SK-N-SH treated with all-trans-retinoic acid at 6 μM for 48 hours (cell line): ENCODE results near the gene MTA3.

Experiments
- ATAC-seq: fragments of 200-7000 bp; cut with Tn5 transposase; 3 replicates; pipeline ENCODE4 v1.9.1; 2020; ENCODE audit warnings: mild to moderate bottlenecking, moderate library complexity
- ARNTL ChIP-seq: fragments of 450-650 bp; formaldehyde crosslinking; IDR thresholded peaks from 2 replicates; pipeline ENCODE4 v1.5.0; 2020; ENCODE audit warnings: low read depth, mild to moderate bottlenecking, moderate library complexity, borderline replicate concordance
- BACH2 ChIP-seq: fragments of 250-450 bp; sonication (Bioruptor Pico); IDR thresholded peaks from 2 replicates; pipeline ENCODE4 v1.9.0; 2021; ENCODE audit warnings: mild to moderate bottlenecking, borderline replicate concordance
- CREB5 ChIP-seq: fragments of 250-450 bp; sonication (Bioruptor Pico); IDR thresholded peaks from 2 replicates; pipeline ENCODE4 v1.5.1; 2020; ENCODE audit warnings: low read depth, mild to moderate bottlenecking, moderate library complexity
- CSDC2 ChIP-seq: fragments of 250-450 bp; sonication (Bioruptor Pico); IDR thresholded peaks from 2 replicates; pipeline ENCODE4 v1.5.0; 2020; ENCODE audit warnings: mild to moderate bottlenecking, moderate library complexity
- CSRNP3 ChIP-seq: fragments of 250-450 bp; sonication (Bioruptor Pico); IDR thresholded peaks from 2 replicates; pipeline ENCODE4 v1.5.1; 2021; ENCODE audit warnings: mild to moderate bottlenecking, moderate library complexity
- ESRRG ChIP-seq: fragments of 250-450 bp; sonication (Bioruptor Pico); IDR thresholded peaks from 2 replicates; pipeline ENCODE4 v1.6.1; 2021; ENCODE audit warnings: mild to moderate bottlenecking
- GLIS3 ChIP-seq: fragments of 250-450 bp; sonication (Bioruptor Pico); IDR thresholded peaks from 2 replicates; pipeline ENCODE4 v1.5.0; 2020; ENCODE audit warnings: mild to moderate bottlenecking, moderate library complexity
- ISL1 ChIP-seq: fragments of 250-450 bp; sonication (Bioruptor Pico); IDR thresholded peaks from 2 replicates; pipeline ENCODE4 v2.1.2; 2022; ENCODE audit warnings: mild to moderate bottlenecking, moderate library complexity
- OSR1 ChIP-seq: fragments of 250-450 bp; sonication (Bioruptor Pico); IDR thresholded peaks from 2 replicates; pipeline ENCODE4 v1.8.0; 2022; ENCODE audit warnings: moderate library complexity, mild to moderate bottlenecking, inconsistent platforms
- POU6F1 ChIP-seq: fragments of 250-450 bp; sonication (Bioruptor Pico); IDR thresholded peaks from 2 replicates; pipeline ENCODE4 v1.8.0; 2021; ENCODE audit warnings: low read depth, mild to moderate bottlenecking, moderate library complexity, borderline replicate concordance
- PPARA ChIP-seq: fragments of 250-450 bp; sonication (Bioruptor Pico); IDR thresholded peaks from 2 replicates; pipeline ENCODE4 v1.5.0; 2020; ENCODE audit warnings: mild to moderate bottlenecking, borderline replicate concordance
- SNAI2 ChIP-seq: fragments of 250-450 bp; sonication (Bioruptor Pico); IDR thresholded peaks from 2 replicates; pipeline ENCODE4 v1.5.0; 2020; ENCODE audit warnings: mild to moderate bottlenecking, moderate library complexity
- TCF4 ChIP-seq: fragments of 250-450 bp; sonication (Bioruptor Pico); IDR thresholded peaks from 2 replicates; pipeline ENCODE4 v1.8.0; 2021; ENCODE audit warnings: mild to moderate bottlenecking, moderate library complexity, borderline replicate concordance
- TSHZ2 ChIP-seq: fragments of 250-450 bp; sonication (Bioruptor Pico); IDR thresholded peaks from 2 replicates; pipeline ENCODE4 v1.5.0; 2020; ENCODE audit warnings: mild to moderate bottlenecking, moderate library complexity
- ZC3H10 ChIP-seq: fragments of 250-450 bp; sonication (Bioruptor Pico); IDR thresholded peaks from 2 replicates; pipeline ENCODE4 v1.5.1; 2021; ENCODE audit warnings: mild to moderate bottlenecking, moderate library complexity
- ZFP3 ChIP-seq: fragments of 250-450 bp; sonication (Bioruptor Pico); IDR thresholded peaks from 2 replicates; pipeline ENCODE4 v1.5.0; 2020; ENCODE audit warnings: mild to moderate bottlenecking, moderate library complexity
- ZFP30 ChIP-seq: fragments of 450-650 bp; formaldehyde crosslinking; IDR thresholded peaks from 2 replicates; pipeline ENCODE4 v1.5.0; 2022; ENCODE audit warnings: mild to moderate bottlenecking, moderate library complexity
- ZNF70 ChIP-seq: fragments of 450-650 bp; formaldehyde crosslinking; IDR thresholded peaks from 2 replicates; pipeline ENCODE4 v1.5.0; 2020; ENCODE audit warnings: mild to moderate bottlenecking, moderate library complexity
- ZNF8 ChIP-seq: fragments of 450-650 bp; formaldehyde crosslinking; IDR thresholded peaks from 2 replicates; pipeline ENCODE4 v1.5.0; 2020; ENCODE audit warnings: mild to moderate bottlenecking, moderate library complexity

Gene MTA3

GRCh38 chr2:42775810-42776209, 207.4 kb downstream of the MTA3 start:
- no peak for ATAC-seq
- no peak for TF ChIP-seq ARNTL (CRISPR knock-in tag)
- no peak for TF ChIP-seq OSR1 (CRISPR knock-in tag)
- TF ChIP-seq TCF4 (CRISPR knock-in tag) = no peak
- TF ChIP-seq ZNF8 (CRISPR knock-in tag) = no peak
- TF ChIP-seq POU6F1 (CRISPR knock-in tag) = no peak
- no peak for TF ChIP-seq CREB5 (CRISPR knock-in tag)
- TF ChIP-seq GLIS3 (CRISPR knock-in tag) = no peak
- no peak for TF ChIP-seq ZC3H10 (CRISPR knock-in tag)
- no peak for TF ChIP-seq ISL1 (CRISPR knock-in tag)
- TF ChIP-seq CSRNP3 (CRISPR knock-in tag) = no peak
- no peak for TF ChIP-seq ZFP30 (CRISPR knock-in tag)
- TF ChIP-seq ESRRG (CRISPR knock-in tag) = no peak
- no peak for TF ChIP-seq ZNF70 (CRISPR knock-in tag)
- no peak for TF ChIP-seq TSHZ2 (CRISPR knock-in tag)
- TF ChIP-seq BACH2 (CRISPR knock-in tag) = no peak
- no peak for TF ChIP-seq CSDC2 (CRISPR knock-in tag)
- TF ChIP-seq SNAI2 (CRISPR knock-in tag) = no peak
- no peak for TF ChIP-seq PPARA (CRISPR knock-in tag)
- TF ChIP-seq, all 23 proteins: peak for 0

GRCh38 chr2:42777883-42778805, 209.7 kb downstream of the MTA3 start:
- no peak for ATAC-seq
- TF ChIP-seq ZFP30 (CRISPR knock-in tag) = no peak
- no peak for TF ChIP-seq PPARA (CRISPR knock-in tag)
- no peak for TF ChIP-seq BACH2 (CRISPR knock-in tag)
- no peak for TF ChIP-seq ZFP3
- TF ChIP-seq POU6F1 (CRISPR knock-in tag) = no peak
- TF ChIP-seq TCF4 (CRISPR knock-in tag) = no peak
- no peak for TF ChIP-seq CSRNP3 (CRISPR knock-in tag)
- TF ChIP-seq ZNF8 (CRISPR knock-in tag) = no peak
